GM12891 (cell line): ENCODE data around the gene CLTC.

Experiments used
- DNase-seq: peaks from one replicate; pipeline ENCODE4 v3.0.0; 2011; ENCODE audit warnings: low spot score; ENCODE audit not compliant: insufficient read length
- FAIRE-seq: peaks from 2 replicates; lab custom pipeline; 2011; peaks lifted over from hg19 to GRCh38; lab: Jason Lieb, UNC
- PAX5 ChIP-seq: IDR thresholded peaks from 2 replicates; pipeline ENCODE4 v1.6.1; 2011; ENCODE audit warnings: low read length, moderate library complexity, mild to moderate bottlenecking; ENCODE audit not compliant: insufficient read depth, severe bottlenecking
- POLR2A ChIP-seq: IDR thresholded peaks from 2 replicates; pipeline ENCODE4 v1.6.1; 2011; ENCODE audit warnings: low read depth, low read length, control low read depth
- POLR2AphosphoS5 ChIP-seq: IDR thresholded peaks from 2 replicates; pipeline ENCODE4 v1.6.1; 2011; ENCODE audit warnings: low read depth, low read length, control low read depth
- POU2F2 ChIP-seq: IDR thresholded peaks from 2 replicates; pipeline ENCODE4 v1.6.1; 2011; ENCODE audit warnings: low read depth, mild to moderate bottlenecking, control low read depth, low read length, moderate library complexity
- SPI1 ChIP-seq: IDR thresholded peaks from 2 replicates; pipeline ENCODE4 v1.6.1; 2011; ENCODE audit warnings: low read depth, low read length, control low read depth
- TAF1 ChIP-seq: IDR thresholded peaks from 2 replicates; pipeline ENCODE4 v1.6.1; 2011; ENCODE audit warnings: low read depth, low read length, control low read depth

Gene CLTC

GRCh38 chr17:59743842-59744241 is 124.1 kb downstream of the CLTC start:
- no peak for TF ChIP-seq POLR2A
- no peak for TF ChIP-seq SPI1
- no peak for TF ChIP-seq POLR2AphosphoS5
- TF ChIP-seq TAF1: no peak
- no peak for TF ChIP-seq POU2F2
- TF ChIP-seq PAX5: no peak
- no peak for FAIRE-seq

GRCh38 chr17:59745040-59745439 is 125.3 kb downstream of the CLTC start:
- FAIRE-seq (no peak), DNase-seq (no peak)
- TF ChIP-seq PAX5 (no peak), TAF1 (no peak), POU2F2 (no peak), POLR2A (no peak), POLR2AphosphoS5 (no peak), SPI1 (no peak)

More at GRCh38 chr17:59743842-59744241, 124.1 kb downstream of the CLTC start:
- DNase-seq: no peak
